Peyer's patch (tissue), 4 donors: Measurements from ENCODE around the gene CDC7. TPM values are rescaled to one million over a fixed set of nuclear protein-coding genes. Genes with fewer than 3 reads are reported as not detected.

ENCODE experiments used
- DNase-seq, 3 donors: peaks; one replicate each; pipeline ENCODE4 v3.0.0-alpha.2; 2017 to 2019
- H3K27ac ChIP-seq, 4 donors: fragments of 200-600 bp; sonication (generic); one replicate each; pipeline ENCODE4 v1.5.1; 2016 to 2019
- H3K27me3 ChIP-seq, 2 donors: fragments of 200-600 bp; sonication (generic); one replicate each; pipeline ENCODE4 v1.5.1; 2019
- H3K36me3 ChIP-seq, 3 donors: fragments of 200-600 bp; sonication (generic); one replicate each; pipeline ENCODE4 v1.5.1; 2016 to 2019
- H3K4me1 ChIP-seq, 4 donors: fragments of 200-600 bp; sonication (generic); one replicate each; pipeline ENCODE4 v1.5.1; 2016 to 2019
- H3K4me3 ChIP-seq, 4 donors: fragments of 200-600 bp; sonication (generic); 1 replicate in 3 of 4; 2 replicates in 1 of 4; pipeline ENCODE4 v1.5.1; 2016 to 2019; ENCODE audit warnings: mild to moderate bottlenecking in 1 of 4
- H3K9me3 ChIP-seq, 4 donors: fragments of 200-600 bp; sonication (generic); one replicate each; pipeline ENCODE4 v1.5.1; 2016 to 2019; ENCODE audit warnings: mild to moderate bottlenecking in 1 of 4
- CTCF ChIP-seq, 6 experiments: fragments of 450-650 bp in 4 of 6; fragments of 200-600 bp in 2 of 6; sonication (generic) in 1 of 6; IDR thresholded peaks; one replicate each; pipeline ENCODE4 v1.5.1; 2017 to 2019; ENCODE audit warnings: antibody characterized with exemption in 6 of 6, mild to moderate bottlenecking in 3 of 6, moderate library complexity in 1 of 6
- POLR2A ChIP-seq, 2 donors: fragments of 450-650 bp; IDR thresholded peaks; one replicate each; pipeline ENCODE4 v1.5.1; 2017; ENCODE audit warnings: antibody characterized with exemption in 2 of 2, mild to moderate bottlenecking in 2 of 2, moderate library complexity in 2 of 2
- total RNA-seq, 4 donors: library from RNA; depleted of rRNA; stranded (reverse); fragments of >200 nt; gene quantifications; one replicate each; pipeline ENCODE4 v1.1.0, GENCODE V29; 2016

CDC7 gene
- total RNA-seq, 4 donors from 2014 or later = 1.2 to 10.7 (median 2.9) TPM

GRCh38 chr1:91503975-91504530 is 3.4 kb downstream of the CDC7 start:
- DNase-seq = no peak
- no peaks in the 10 kb centered on the region for H3K27me3 ChIP-seq
- no peaks in the 10 kb centered on the region for H3K36me3 ChIP-seq
- H3K4me1 ChIP-seq = peaks cover 0 to 11% (median 0%) of the 10 kb centered on the region in 4 donors
- no peak for TF ChIP-seq CTCF (IDR thresholded peaks at IDR 0.05)
- no peak for TF ChIP-seq POLR2A (IDR thresholded peaks at IDR 0.05)
- no peak overlapping the region for H3K27ac ChIP-seq
- no peaks in the 10 kb centered on the region for H3K9me3 ChIP-seq
- no peak overlapping the region for H3K4me3 ChIP-seq

GRCh38 chr1:91505086-91505485 is 4.4 kb downstream of the CDC7 start:
- TF ChIP-seq POLR2A (IDR thresholded peaks at IDR 0.05) (no peak), CTCF (IDR thresholded peaks at IDR 0.05) (no peak)
- DNase-seq = no peak
- Histone ChIP-seq H3K27ac (no peak overlapping the region), H3K4me3 (no peak overlapping the region), H3K36me3 (no peaks in the 10 kb centered on the region), H3K27me3 (no peaks in the 10 kb centered on the region), H3K9me3 (no peaks in the 10 kb centered on the region), H3K4me1 (peaks cover 0 to 11% (median 0%) of the 10 kb centered on the region in 4 donors)

- TF ChIP-seq POLR2A (IDR thresholded peaks at IDR 0.05) (no peak), CTCF (IDR thresholded peaks at IDR 0.05) (no peak)
- no peaks in the 10 kb centered on the region for H3K9me3 ChIP-seq
These were observed 5.4 kb downstream of the CDC7 start for GRCh38 chr1:91506071-91506470.

GRCh38 chr1:91507328-91507727 is 6.7 kb downstream of the CDC7 start:
- TF ChIP-seq CTCF (IDR thresholded peaks at IDR 0.05) = no peak
- no peak for TF ChIP-seq POLR2A (IDR thresholded peaks at IDR 0.05)
- DNase-seq = no peak
- no peak overlapping the region for H3K4me3 ChIP-seq
- no peaks in the 10 kb centered on the region for H3K9me3 ChIP-seq
- no peaks in the 10 kb centered on the region for H3K27me3 ChIP-seq
- no peaks in the 10 kb centered on the region for H3K36me3 ChIP-seq
- H3K4me1 ChIP-seq = peaks cover 0 to under 1% (median 0%) of the 10 kb centered on the region in 4 donors
- H3K27ac ChIP-seq = no peak overlapping the region

More at GRCh38 chr1:91506071-91506470, 5.4 kb downstream of the CDC7 start:
- Histone ChIP-seq H3K27ac (no peak overlapping the region), H3K4me1 (peaks cover 0 to 11% (median 0%) of the 10 kb centered on the region in 4 donors), H3K36me3 (no peaks in the 10 kb centered on the region), H3K27me3 (no peaks in the 10 kb centered on the region), H3K4me3 (no peak overlapping the region)
- DNase-seq = no peak

- H3K4me3 ChIP-seq = no peak overlapping the region
- no peaks in the 10 kb centered on the region for H3K27me3 ChIP-seq
- H3K27ac ChIP-seq = no peak overlapping the region
- DNase-seq = no peak
- H3K9me3 ChIP-seq = no peaks in the 10 kb centered on the region
- no peaks in the 10 kb centered on the region for H3K4me1 ChIP-seq
- H3K36me3 ChIP-seq = no peaks in the 10 kb centered on the region
- TF ChIP-seq POLR2A (IDR thresholded peaks at IDR 0.05) (no peak), CTCF (IDR thresholded peaks at IDR 0.05) (no peak)
These were observed 10.1 kb downstream of the CDC7 start for GRCh38 chr1:91510754-91511153.

GRCh38 chr1:91511386-91511785 is 10.7 kb downstream of the CDC7 start:
- H3K9me3 ChIP-seq = no peaks in the 10 kb centered on the region

More at GRCh38 chr1:91511386-91511785, 10.7 kb downstream of the CDC7 start:
- no peaks in the 10 kb centered on the region for H3K36me3 ChIP-seq
- no peak for DNase-seq
- H3K27ac ChIP-seq = no peak overlapping the region
- H3K4me3 ChIP-seq = no peak overlapping the region
- H3K27me3 ChIP-seq = no peaks in the 10 kb centered on the region
- TF ChIP-seq POLR2A (IDR thresholded peaks at IDR 0.05) = no peak
- TF ChIP-seq CTCF (IDR thresholded peaks at IDR 0.05) = peak in 5 of 6 experiments; percentile 52 to 72 (median 68)
- no peaks in the 10 kb centered on the region for H3K4me1 ChIP-seq
